Inflammatory macrophage (primary cell): ENCODE results near the gene CEMIP.
A peak's percentile ranks its signal among the peaks of the same experiment; 100 is the strongest.

ENCODE experiments used
- DNase-seq, 2 donors: peaks; one replicate each; pipeline ENCODE4 v3.0.0-alpha.2; 2020 to 2022
- total RNA-seq, 18 experiments: gene quantifications; one replicate each; lab custom pipeline; 2026; ENCODE audit warnings: mixed read lengths in 6 of 18, inconsistent platforms in 2 of 18; lab: John Stamatoyannopoulos, UW

CEMIP gene, protein sequence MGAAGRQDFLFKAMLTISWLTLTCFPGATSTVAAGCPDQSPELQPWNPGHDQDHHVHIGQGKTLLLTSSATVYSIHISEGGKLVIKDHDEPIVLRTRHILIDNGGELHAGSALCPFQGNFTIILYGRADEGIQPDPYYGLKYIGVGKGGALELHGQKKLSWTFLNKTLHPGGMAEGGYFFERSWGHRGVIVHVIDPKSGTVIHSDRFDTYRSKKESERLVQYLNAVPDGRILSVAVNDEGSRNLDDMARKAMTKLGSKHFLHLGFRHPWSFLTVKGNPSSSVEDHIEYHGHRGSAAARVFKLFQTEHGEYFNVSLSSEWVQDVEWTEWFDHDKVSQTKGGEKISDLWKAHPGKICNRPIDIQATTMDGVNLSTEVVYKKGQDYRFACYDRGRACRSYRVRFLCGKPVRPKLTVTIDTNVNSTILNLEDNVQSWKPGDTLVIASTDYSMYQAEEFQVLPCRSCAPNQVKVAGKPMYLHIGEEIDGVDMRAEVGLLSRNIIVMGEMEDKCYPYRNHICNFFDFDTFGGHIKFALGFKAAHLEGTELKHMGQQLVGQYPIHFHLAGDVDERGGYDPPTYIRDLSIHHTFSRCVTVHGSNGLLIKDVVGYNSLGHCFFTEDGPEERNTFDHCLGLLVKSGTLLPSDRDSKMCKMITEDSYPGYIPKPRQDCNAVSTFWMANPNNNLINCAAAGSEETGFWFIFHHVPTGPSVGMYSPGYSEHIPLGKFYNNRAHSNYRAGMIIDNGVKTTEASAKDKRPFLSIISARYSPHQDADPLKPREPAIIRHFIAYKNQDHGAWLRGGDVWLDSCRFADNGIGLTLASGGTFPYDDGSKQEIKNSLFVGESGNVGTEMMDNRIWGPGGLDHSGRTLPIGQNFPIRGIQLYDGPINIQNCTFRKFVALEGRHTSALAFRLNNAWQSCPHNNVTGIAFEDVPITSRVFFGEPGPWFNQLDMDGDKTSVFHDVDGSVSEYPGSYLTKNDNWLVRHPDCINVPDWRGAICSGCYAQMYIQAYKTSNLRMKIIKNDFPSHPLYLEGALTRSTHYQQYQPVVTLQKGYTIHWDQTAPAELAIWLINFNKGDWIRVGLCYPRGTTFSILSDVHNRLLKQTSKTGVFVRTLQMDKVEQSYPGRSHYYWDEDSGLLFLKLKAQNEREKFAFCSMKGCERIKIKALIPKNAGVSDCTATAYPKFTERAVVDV (N-terminal part only)
- 0.59 to 6.4 (median 2.1) reads per million in 18 experiments for total RNA-seq

DNA sequence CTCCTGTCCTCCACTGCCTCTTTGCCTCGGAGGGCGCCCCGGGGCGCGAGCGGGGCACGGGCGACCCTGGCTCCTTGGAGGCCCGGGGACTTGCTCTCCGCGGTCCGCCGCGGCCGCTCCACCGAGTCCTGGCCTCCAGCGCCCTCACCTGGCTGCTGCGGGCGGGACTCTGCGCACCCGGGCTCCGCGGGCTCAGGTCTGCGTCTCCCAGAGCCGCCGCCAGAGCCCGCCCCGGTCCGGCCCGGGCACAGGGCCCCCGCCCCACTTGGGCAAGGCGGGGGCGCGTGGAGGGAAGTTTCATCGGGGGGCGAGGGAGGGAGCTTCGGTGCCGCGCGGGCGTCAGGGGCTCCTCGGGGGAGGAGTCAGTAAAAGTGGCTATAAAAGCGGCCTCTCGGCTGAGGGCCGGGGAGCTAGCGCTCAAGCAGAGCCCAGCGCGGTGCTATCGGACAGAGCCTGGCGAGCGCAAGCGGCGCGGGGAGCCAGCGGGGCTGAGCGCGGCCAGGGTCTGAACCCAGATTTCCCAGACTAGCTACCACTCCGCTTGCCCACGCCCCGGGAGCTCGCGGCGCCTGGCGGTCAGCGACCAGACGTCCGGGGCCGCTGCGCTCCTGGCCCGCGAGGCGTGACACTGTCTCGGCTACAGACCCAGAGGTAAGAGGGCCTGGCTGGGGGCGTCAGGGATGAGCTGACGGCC, at the start of gene CEMIP:
TSS of gene CEMIP (plus strand) at position 407 of the 694 bp plus-strand sequence. CDS start 94,510 bp downstream, outside the sequence.
- DNase-seq = peak in 1 of 2 donors; percentile 55

DNA sequence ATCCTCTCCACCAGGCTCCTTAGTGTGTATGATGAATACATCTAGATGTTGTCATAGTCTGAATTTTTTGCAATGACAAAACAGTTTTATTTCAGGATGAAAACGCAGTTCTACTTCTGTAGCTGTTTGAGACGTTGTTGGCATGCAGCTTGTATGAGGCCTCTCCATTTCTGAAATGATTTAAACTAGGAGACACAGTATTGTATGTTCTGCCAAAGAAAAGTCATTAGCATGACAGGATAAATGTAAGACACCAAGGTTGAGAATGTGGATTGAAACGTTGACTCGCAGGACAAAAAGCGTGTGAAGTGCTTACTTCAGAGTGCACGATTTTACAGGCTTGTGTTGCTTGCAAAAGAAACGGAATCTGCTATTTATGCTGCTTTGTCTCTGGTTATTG, 48.8 kb upstream of the CEMIP start:
- DNase-seq = no peak

DNA sequence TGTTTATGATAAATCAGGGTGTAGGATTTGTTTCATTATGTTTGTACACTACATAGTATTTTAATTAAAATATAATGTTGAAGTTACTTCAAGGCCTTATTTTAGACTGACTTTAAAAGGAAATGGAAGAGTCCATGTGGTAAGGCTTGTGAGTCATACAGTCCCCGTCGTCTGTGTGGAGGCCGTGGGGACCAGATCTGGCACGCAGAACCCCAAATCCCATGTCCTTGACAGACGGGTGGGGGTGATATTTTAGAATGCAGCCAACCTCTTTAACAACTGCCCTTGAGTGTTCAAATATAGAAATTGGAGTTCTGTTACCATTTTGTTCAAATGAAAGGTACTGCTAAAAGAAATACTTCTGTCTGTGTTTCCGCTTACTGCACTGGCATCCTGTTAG, 48.2 kb upstream of the CEMIP start:
- DNase-seq = peak in 1 of 2 donors; percentile 15

DNA sequence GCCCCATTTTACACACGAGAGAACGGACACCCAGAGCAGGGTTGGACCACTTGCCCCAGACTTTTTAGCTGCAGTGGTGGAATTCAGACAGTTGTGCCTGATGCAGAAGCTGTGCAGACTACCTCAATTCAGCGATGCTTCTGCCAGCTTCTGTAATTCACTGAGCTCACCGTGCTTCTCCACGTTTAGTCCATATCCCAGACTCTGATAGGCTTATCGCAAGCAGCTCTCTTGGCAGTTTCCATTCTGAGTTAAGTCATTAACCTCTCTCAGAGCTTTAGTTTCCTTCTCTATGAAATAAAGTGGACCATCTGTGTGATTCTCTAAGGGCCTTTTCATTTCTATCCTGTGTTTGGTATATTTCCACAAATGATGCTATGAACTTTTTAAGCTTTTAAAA, 47.0 kb upstream of the CEMIP start:
- no peak for DNase-seq

DNA sequence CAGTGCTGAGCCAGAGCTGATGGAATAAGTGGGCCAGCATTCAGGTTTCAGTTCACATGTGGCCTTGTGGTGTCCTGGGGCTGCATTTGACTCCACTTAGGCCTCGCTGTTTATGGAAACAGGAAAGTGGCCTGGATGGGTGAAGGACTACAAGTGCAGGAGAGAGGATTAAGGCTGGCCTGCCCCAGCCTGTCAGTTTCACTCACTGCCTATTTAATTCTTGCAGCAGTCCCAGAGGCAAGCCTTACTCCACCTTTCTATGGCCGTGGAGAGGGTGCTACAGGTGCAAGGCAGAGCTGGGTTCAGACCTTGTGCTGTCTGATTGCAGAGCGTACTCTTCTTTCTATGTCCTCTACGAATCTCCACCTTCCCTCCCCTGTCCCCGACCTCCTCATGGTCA, 46.4 kb upstream of the CEMIP start:
- no peak for DNase-seq

DNA sequence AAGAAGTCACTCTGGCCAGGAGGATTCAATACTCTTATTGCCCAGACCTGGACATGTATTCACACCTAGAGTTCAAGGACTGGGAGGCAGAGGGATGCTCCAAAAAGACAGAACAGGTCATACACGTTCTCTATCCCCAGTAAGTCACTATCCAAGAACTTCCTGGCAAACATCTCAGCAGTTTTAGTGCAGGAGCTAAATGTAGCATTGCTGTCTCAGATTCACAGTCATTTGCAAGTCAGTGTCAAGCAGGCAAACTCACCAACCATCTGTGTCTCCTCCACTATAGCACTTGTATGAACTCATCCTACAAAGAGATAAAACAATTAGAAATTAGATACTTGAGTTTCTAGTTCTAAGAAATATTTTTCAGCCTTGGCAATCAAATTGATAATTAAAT, 45.7 kb upstream of the CEMIP start:
- DNase-seq = no peak

DNA sequence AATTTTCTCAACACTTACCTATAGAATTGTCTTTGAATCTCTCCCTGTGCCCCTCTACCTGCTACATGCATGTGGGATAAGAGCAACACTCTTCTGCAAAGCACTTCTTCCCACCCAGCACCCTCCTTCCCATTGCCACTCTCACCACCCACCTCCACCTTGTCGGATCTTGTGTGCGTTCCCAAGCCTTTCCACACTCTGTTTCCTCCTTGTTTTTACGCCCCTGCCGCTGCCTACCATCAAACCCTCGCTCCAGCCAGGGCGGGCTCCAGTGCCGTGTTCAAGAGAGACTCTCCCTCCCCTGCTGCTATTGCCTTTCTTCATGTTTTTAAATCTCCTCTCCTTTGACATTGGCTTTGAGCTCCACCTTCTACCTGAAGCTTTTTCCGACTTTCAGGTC, 43.8 kb upstream of the CEMIP start:
- no peak for DNase-seq

DNA sequence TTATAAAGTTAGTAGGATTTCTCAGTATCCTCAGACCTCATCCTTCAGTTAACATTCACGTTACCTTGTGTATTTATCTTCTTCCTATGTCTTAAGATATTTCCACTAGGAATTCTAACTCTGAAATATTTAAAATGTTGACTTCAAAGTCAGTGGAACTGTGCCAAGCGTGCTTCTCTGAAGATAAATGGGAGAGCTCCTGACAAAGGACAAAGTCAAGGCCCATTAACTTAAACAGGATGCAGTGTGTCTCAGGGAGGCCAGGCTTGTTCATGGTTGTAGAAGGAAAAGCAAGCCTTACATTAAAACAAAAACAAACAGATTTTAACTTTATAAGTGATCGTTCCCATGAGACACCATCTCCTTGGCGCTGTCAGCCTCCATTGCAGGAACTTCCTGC, 42.6 kb upstream of the CEMIP start:
- DNase-seq = no peak

DNA sequence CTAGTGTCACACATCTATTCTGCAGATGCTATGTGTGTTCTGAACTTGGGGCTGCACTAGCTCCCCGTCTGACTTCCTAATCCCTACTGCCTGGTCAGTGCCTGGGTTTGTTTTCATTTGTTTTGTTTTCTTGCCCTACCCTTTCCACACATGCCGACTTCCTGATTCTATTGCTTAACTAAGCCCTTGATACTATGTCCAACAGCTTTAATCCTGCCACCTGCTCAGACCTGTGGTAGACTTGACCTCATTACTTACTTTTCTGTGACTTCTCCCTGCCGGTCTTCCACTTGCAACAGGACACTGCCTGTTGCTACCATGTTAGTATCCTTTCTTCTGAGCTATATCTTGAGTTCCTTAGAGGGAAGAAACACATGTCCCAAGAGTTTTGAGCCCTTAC, 39.3 kb upstream of the CEMIP start:
- no peak for DNase-seq

DNA sequence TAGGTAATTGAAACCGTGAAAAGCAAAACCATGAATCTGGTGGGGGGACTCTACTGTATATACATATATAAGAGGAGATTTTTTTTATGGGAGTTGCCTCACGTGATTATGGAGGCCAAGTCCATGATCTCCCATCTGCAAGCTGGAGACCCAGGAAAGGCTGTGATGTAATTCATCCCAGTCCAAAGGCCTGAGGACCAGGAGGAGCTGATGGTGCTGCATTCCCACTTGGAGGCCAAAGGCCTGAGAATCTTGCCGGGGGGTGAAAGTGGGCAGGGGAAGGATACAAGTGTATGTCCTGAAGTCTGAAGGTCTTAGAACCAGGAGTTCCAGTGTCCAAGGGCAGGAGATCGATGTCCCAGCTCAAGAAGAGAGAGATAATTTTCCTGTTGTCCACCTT, 37.1 kb upstream of the CEMIP start:
- no peak for DNase-seq

DNA sequence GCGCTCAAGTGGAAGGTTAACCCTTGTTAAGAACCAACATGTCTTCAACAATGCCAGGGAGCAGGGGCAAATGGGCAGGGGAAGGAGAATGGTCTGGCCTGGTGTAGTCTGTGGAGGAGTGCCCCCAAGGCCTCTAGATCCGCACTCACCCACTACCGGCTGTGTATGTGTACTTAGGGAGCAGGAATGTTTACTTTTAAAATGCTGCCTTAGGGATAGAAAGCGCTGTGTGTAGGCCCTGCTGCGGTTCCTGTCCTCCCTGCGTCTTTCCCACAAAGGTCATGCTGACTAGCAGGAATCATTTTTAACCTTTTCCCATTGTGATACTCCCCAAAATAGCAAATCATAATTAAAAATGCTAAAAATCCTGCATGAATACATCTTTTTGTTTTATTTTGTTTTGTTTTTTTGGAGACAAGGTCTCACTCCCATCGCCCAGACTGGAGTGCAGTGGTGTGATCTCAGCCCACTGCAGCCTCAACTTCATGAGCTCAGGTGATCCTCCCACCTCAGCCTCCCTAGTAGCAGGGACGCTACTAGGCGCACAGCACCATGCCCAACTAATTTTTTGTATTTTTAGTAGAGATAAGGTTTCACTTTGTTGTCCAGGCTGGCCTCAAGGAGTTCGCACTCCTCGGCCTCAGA, 35.9 kb upstream of the CEMIP start:
- no peak for DNase-seq

DNA sequence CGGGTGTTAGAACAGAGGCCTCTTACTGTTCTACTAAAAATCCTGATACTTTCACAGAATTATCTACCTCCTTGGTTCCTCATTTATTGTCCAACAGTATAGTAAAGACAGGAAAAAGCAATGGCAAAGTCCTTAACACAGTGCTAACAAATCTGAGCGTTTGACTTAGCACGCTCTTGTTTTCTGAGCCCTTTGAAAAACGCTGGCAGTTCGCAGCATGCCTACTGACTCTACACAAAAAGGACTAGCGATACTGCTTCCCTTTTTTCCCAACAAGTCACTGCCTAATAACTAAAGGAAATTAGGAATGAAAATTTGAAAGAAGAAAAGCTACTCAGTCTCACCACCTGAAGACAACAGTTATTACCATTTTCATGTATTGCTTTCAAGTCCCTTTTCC, 34.8 kb upstream of the CEMIP start:
- no peak for DNase-seq

DNA sequence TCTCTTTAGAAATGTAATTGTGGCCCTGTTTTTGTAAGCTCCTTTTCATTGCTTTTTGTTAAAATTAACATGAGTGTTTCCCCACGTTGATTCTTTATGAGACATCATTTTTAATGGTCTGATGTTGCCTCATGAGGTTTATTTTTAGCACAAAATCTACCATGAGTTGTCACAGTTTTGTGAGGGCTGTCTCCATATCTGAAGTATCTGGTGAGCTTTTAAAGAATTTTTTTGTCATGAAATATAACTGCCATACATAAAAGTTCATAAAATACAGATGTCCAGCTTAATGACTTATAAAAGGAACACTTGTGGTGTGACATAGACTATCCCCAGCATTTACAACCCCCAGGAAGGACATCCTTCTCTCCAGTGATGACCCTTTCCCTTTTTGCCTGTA, 34.3 kb upstream of the CEMIP start:
- no peak for DNase-seq

DNA sequence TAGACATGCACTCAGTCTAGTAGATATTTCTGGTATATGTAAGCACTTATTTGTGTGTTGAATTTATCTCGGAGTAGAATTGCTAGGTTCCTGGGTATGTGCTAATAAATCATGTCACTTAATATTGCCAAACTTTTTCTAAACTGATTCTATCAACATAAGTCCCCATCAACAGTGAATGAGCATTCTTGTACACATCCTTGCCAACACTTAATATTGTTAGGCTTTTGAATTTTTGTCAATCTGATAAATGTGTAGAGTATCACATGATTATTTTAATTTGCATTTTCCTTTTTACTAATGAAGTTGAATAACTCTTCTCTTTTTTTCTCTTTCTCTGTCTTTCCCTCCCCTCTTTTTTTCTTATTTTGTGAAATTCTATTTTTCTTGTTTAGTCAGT, 33.3 kb upstream of the CEMIP start:
- DNase-seq = no peak

DNA sequence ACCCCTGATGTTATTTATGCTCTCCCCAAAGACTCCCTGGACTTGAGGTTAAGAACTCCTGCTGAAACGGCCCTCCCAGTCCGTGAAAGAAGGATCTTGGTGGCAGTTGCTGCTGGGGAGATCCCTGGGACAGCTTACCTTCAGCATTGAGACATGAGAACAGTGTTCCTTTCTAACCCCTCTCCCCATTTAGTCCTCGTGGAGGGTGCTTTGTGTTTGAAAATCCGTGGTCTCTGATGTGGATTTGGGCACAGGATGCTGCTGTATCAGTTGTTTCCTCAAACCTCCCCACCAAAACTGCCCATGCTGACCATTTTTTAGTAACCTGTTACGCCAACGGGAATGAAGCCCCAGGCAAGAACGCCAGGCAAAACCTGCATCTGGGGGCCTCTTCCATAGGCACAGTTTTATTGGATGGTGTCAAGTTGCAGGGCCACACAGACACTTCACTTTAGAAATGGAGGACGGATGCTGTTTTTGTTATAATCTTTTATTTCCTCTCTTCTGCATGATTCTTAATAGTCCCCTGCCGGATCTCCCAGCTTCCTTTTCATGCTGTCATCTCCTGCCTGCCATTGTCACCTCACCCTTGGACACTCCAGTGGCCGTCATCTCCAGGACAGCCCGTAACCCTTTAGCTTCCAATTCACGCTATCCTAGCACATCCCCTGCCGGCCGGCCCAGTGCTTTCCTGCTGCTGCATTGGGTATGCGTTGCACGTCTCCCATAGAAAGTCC, 31.7 kb upstream of the CEMIP start:
- no peak for DNase-seq

DNA sequence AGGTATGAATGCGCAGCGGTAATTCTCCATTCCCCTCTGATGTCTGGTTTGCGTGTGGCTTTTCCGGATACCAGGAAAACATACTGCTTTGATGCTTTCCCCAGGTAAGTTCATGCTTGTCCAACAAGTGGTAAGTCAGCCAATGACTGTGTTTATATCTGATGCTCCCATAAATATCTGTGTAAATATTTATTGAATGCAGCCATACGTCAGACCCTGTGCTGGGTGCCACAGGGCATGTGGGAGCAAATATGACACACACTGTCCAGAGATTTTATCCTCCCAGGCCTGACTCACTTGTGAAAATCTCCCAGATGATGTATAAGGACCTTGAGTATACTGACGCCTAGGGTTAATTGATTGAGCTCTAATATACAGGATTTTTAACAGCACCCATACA, 29.6 kb upstream of the CEMIP start:
- DNase-seq = no peak

DNA sequence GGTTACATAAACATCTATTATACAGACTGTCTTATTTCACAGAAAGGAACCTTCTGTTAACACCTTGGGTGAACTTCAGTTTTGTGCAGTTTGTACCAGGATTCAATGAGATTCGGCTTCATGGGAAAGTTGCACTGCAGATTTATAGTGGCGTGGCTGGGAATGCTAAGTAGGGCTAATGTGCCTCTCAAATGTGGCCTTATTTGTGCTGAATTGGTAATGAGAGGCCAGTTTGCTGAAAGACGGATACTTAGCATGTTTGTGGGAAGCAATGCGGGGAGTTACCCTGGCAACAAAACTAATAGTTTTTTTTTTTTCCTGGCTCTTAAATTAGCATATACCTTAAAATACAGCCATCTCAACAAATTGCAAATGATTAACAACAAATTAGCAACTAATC, 28.6 kb upstream of the CEMIP start:
- DNase-seq = no peak

DNA sequence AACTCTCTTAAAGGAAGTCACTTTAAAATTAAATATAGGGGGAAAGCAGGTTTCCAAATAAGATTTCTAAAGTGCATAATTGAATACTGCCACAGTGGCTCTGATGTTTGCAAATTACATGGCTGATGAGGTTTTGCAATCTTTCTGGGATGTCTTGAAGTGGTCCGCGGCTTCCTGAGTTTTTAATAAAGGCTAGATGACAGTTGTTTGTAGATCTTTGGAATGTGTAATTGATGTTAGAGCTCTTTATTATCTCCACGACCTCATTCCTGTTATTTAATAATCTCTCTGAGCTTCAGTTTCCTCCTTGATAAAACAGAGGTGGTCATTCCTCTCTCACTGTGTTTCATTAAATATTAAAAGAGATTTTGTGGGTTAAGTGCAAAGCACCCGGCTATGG, 27.0 kb upstream of the CEMIP start:
- no peak for DNase-seq

DNA sequence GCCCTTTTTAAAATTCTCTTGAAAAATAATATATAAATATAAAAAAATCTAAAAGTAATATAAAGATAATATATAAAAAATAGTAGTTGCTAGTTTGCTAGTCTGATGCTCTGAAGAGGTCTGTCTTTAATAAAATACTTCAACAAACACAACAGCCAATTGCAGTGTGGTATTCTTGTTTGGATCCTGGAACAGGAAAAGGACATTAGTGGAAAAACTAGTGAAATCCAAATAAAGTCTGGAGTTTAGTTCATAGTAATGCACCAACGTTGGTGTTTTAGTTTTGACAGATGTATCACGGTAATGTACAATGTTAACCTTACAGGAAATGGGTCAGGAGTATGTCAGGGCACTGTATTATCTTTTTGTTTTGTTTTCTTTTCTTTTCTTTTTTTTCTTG, 26.0 kb upstream of the CEMIP start:
- no peak for DNase-seq

DNA sequence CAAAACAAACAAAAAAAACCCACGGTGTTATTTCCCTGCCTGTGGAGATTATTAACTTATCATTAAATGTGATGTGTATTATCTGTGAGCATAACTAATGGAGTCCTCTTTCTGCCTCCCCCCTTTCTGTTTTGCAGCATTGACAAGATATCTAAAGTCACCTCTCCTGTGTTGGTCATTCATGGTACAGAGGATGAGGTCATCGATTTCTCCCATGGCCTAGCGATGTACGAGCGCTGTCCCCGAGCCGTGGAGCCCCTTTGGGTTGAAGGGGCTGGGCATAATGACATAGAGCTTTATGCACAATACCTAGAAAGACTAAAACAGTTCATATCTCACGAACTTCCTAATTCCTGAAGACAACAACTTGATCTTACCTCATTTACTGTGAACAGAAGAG, 25.2 kb upstream of the CEMIP start:
- DNase-seq = no peak

DNA sequence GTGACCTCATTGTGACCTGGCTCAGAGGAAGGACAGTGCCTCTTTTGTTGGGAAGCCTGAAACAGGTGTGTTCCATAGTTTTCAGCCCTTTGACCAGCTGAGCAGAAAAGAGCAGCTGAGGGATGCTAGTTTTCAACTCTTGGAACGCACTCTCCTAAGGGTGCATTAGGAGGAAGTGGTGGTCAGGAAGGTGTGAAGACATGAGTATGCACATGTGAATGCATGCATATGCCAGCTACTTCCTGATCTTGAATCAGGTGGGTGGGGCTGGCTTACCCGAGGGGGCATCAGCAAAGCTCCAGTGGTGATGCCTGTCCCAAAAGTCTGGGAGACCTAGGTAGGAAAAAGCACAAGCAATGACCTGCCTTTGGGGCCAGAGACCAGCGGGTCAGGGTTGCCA, 23.3 kb upstream of the CEMIP start:
- no peak for DNase-seq
